Tibial nerve (tissue), 4 donors: ENCODE measurements around the gene TPBGL. TPM values are rescaled to one million over a fixed set of nuclear protein-coding genes. Genes with fewer than 3 reads are reported as not detected.
A peak's percentile ranks its signal among the peaks of the same experiment; 100 is the strongest.

ENCODE experiments used
- DNase-seq, 2 donors: peaks; one replicate each; pipeline ENCODE4 v3.0.0-alpha.2; 2019; ENCODE audit warnings: low spot score in 2 of 2
- H3K27ac ChIP-seq, 4 donors: fragments of 200-600 bp; sonication (generic) in 3 of 4; one replicate each; pipeline ENCODE4 v1.5.1; 2017 to 2019; ENCODE audit warnings: mild to moderate bottlenecking in 1 of 4
- H3K27me3 ChIP-seq, 2 donors: fragments of 200-600 bp; sonication (generic) in 1 of 2; one replicate each; pipeline versions ENCODE4 v1.5.1 to v1.6.0; 2017 to 2019
- H3K36me3 ChIP-seq, 3 donors: fragments of 200-600 bp; sonication (generic); one replicate each; pipeline ENCODE4 v1.5.1; 2018 to 2019
- H3K4me1 ChIP-seq, 4 donors: fragments of 200-600 bp; sonication (generic) in 3 of 4; one replicate each; pipeline ENCODE4 v1.5.1; 2017 to 2019
- H3K4me3 ChIP-seq, 4 donors: fragments of 200-600 bp; sonication (generic) in 3 of 4; one replicate each; pipeline ENCODE4 v1.5.1; 2017 to 2019; ENCODE audit warnings: mild to moderate bottlenecking in 1 of 4, moderate library complexity in 1 of 4
- H3K9me3 ChIP-seq, 4 donors: fragments of 200-600 bp; sonication (generic) in 3 of 4; one replicate each; pipeline ENCODE4 v1.5.1; 2017 to 2019
- EP300 ChIP-seq, 2 donors: sonication (generic); formaldehyde crosslinking; IDR thresholded peaks; one replicate each; pipeline ENCODE4 v1.6.1; 2017; ENCODE audit warnings: antibody characterized with exemption in 2 of 2, mild to moderate bottlenecking in 1 of 2
- POLR2A ChIP-seq, 2 donors: fragments of 450-650 bp; IDR thresholded peaks; one replicate each; pipeline ENCODE4 v1.6.1; 2017; ENCODE audit warnings: antibody characterized with exemption in 2 of 2, mild to moderate bottlenecking in 2 of 2, moderate library complexity in 2 of 2
- WGBS, 2 donors: methylation state at CpG; one replicate each; pipeline ENCODE4 v1.1.5; 2018; 5-methylcytosine and 5-hydroxymethylcytosine counted together
- total RNA-seq, 4 donors: library from RNA; depleted of rRNA; stranded (reverse); fragments of >200 nt; gene quantifications; one replicate each; pipeline ENCODE4 v1.1.0, GENCODE V29; 2016
- TF ChIP-seq, protein P1 (sequence below), 5 experiments: fragments of 200-600 bp in 3 of 5; fragments of 450-650 bp in 2 of 5; sonication (generic) in 3 of 5; IDR thresholded peaks; one replicate each; pipeline ENCODE4 v1.5.1; 2016 to 2019; ENCODE audit warnings: antibody characterized with exemption in 5 of 5, mild to moderate bottlenecking in 3 of 5, moderate library complexity in 2 of 5

Gene TPBGL
- total RNA-seq, 4 donors from 2014 or later = 1.0 to 1.5 (median 1.1) TPM; not detected in 1

DNA sequence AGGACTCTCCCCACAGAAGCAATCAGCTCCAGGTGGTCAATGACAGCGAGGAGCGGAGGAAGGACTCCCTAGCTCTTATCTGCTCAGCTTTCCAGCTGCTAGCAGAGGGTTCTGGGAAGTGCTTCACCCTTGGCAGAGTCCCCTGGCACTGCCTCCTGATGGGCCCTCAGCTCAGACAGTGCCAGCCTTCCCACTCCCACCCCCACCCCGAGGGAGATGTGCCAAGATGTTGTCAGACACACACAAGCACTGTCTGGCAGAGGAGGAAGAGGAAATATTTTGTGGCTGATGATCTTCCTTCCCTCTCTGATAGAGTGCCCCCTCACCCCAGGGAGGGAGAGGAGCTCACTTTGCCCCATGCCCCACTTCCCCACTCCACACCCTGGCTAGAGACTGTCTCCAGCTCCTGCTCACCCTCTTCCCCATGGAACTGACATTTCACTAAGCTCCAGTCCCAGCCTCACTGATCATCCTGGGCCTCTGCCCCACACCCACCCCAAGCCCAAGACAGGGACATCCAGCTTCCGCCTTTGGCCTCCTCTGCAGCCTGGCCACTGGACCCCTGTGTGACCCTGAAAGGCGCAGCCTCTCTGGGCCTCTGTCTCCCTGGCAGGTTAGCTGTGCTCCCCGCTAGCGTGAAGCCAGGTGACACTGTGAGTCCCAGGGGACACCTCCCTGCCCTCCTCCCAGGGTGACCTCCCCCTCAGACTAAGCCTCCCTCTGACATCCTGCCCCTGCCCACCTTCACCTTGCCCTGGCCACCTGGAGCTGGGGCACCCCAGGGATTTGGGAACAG is 45.2 kb upstream of the TPBGL start:
- H3K27ac ChIP-seq = peak overlapping the region in 2 of 4 donors; percentile 7 to 54
- peak in 1 of 2 donors; percentile 58 for DNase-seq
- TF ChIP-seq, protein P1, sequence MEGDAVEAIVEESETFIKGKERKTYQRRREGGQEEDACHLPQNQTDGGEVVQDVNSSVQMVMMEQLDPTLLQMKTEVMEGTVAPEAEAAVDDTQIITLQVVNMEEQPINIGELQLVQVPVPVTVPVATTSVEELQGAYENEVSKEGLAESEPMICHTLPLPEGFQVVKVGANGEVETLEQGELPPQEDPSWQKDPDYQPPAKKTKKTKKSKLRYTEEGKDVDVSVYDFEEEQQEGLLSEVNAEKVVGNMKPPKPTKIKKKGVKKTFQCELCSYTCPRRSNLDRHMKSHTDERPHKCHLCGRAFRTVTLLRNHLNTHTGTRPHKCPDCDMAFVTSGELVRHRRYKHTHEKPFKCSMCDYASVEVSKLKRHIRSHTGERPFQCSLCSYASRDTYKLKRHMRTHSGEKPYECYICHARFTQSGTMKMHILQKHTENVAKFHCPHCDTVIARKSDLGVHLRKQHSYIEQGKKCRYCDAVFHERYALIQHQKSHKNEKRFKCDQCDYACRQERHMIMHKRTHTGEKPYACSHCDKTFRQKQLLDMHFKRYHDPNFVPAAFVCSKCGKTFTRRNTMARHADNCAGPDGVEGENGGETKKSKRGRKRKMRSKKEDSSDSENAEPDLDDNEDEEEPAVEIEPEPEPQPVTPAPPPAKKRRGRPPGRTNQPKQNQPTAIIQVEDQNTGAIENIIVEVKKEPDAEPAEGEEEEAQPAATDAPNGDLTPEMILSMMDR (IDR thresholded peaks at IDR 0.05) = no peak
- TF ChIP-seq POLR2A (IDR thresholded peaks at IDR 0.05) (peak in 1 of 2 donors; percentile 13), EP300 (IDR thresholded peaks at IDR 0.05) (peak in 1 of 2 donors; percentile 66)
- no peak overlapping the region for H3K4me3 ChIP-seq
- no peaks in the 10 kb centered on the region for H3K9me3 ChIP-seq
- H3K4me1 ChIP-seq = peaks cover 0 to 47% (median 15%) of the 10 kb centered on the region in 4 donors
- no peaks in the 10 kb centered on the region for H3K27me3 ChIP-seq
- peaks cover 0 to 5% (median 0%) of the 10 kb centered on the region in 3 donors for H3K36me3 ChIP-seq
- WGBS, 2 donors = 66 to 70% methylated on average over 6 to 7 of the region's 7 CpGs

DNA sequence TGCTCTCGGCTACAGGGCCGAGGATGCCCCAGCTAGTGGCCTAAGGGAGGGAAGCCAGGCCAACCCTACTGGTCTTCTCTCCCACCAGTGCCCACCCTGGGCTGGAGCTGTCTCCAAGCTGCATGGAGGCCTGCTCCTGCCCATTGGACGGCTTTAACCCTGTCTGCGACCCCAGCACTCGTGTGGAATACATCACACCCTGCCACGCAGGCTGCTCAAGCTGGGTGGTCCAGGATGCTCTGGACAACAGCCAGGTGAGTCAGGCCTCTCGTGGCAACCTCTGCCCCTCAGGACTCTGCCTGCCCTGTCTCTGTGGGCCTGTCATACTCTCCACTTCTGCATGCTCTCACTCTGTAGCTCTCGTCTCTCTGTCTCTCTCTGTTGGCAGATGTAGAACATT is 44.1 kb upstream of the TPBGL start:
- no peak for TF ChIP-seq POLR2A (IDR thresholded peaks at IDR 0.05)
- TF ChIP-seq EP300 (IDR thresholded peaks at IDR 0.05) = no peak
- TF ChIP-seq, protein P1 (IDR thresholded peaks at IDR 0.05) = no peak
- no peak for DNase-seq
- H3K36me3 ChIP-seq = peaks cover 0 to 5% (median 0%) of the 10 kb centered on the region in 3 donors
- no peak overlapping the region for H3K4me3 ChIP-seq
- H3K4me1 ChIP-seq = peaks cover 0 to 37% (median 10%) of the 10 kb centered on the region in 4 donors
- H3K27ac ChIP-seq = peak overlapping the region in 1 of 4 donors; percentile 29
- no peaks in the 10 kb centered on the region for H3K9me3 ChIP-seq
- WGBS, 2 donors = 48 to 68% methylated on average over 7 to 8 of the region's 8 CpGs
- no peaks in the 10 kb centered on the region for H3K27me3 ChIP-seq

DNA sequence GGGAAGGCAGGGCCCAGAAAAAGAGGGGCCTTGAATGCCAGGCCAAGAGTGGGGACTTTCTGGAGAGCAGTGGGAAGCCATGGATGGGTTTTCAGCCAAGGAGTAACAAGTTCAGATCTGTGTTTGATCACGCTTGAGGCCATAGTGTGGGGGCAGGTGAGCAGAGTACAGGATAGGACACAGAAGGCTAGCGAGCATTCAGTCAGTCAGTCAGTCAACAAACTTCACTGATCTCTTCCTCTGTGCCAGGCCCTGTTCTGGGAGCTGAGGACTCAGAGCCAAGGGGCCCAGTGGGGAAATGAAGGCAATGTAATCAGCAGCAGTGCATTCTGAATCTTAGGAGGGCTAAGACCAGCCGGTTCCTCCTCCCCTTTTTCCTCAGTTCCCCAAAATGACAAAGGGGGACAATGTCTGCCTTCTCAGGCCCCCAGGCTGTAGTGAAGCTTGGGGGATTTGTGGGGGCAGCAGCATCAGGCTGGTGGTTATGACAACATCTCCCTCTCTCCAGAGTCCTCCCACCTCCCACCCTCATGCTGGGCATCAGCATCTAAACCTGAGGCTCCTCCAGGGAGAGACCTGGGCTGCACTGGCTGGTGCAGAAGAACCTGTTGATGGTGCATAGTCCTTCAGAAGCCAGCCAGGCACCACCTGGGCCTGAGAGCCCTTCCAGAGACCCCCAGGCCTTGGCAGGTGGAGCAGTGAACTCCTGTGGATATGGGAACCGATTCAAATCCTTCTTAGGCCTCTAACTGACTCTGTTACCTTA is 42.9 kb upstream of the TPBGL start:
- Histone ChIP-seq H3K4me1 (peaks cover 0 to 33% (median 8%) of the 10 kb centered on the region in 4 donors), H3K9me3 (no peaks in the 10 kb centered on the region), H3K36me3 (peaks cover 0 to 5% (median 0%) of the 10 kb centered on the region in 3 donors), H3K4me3 (no peak overlapping the region), H3K27ac (no peak overlapping the region), H3K27me3 (no peaks in the 10 kb centered on the region)
- 87 to 94% methylated on average over 4 of the region's 4 CpGs for WGBS, 2 donors
- TF ChIP-seq POLR2A (IDR thresholded peaks at IDR 0.05) (no peak), EP300 (IDR thresholded peaks at IDR 0.05) (no peak)
- TF ChIP-seq, protein P1 (IDR thresholded peaks at IDR 0.05) = no peak
- no peak for DNase-seq

DNA sequence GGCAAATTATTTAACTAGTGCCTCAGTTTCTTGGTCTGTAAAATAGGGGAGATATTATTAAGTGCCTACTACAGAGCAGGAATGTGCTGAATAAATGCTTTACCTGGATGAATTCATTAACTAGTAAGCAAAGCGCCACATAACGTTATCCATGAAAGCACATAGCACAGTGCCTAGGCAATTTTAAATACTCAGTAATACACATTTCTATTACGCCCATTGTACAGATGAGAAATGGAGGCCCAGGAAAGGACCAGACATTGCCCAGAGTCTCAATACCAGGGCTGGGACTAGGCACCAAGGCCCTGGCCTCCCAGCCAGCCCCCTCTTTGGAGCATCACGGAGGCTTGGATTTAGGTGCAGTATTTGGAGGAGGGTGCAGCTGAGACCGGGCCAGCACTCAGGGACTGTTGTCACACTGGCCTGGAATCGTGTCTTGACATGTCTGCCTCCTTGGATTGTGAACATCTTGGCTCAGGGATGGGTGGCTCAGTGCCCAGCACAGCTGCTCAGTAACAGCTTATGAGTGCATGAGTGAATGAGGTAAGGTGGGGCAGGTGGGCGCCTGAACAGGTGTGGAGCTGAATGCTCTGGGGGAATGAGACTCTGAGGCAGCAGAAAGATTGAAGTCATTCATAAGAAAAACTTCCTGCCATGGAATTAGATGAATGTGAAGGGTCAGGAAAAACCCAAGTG is 42.1 kb upstream of the TPBGL start:
- Histone ChIP-seq H3K4me1 (peaks cover 0 to 30% (median 6%) of the 10 kb centered on the region in 4 donors), H3K36me3 (peaks cover 0 to 5% (median 0%) of the 10 kb centered on the region in 3 donors), H3K9me3 (no peaks in the 10 kb centered on the region), H3K27ac (no peak overlapping the region), H3K4me3 (no peak overlapping the region), H3K27me3 (no peaks in the 10 kb centered on the region)
- DNase-seq = no peak
- 89 to 93% methylated on average over 7 of the region's 7 CpGs for WGBS, 2 donors
- TF ChIP-seq EP300 (IDR thresholded peaks at IDR 0.05) = no peak
- TF ChIP-seq, protein P1 (IDR thresholded peaks at IDR 0.05) = no peak
- no peak for TF ChIP-seq POLR2A (IDR thresholded peaks at IDR 0.05)
